ENCODE data around the gene PCBD2. TPM values are rescaled to one million over a fixed set of nuclear protein-coding genes. Genes with fewer than 3 reads are reported as not detected.

PCBD2 gene
- total RNA-seq, 1 donor from 2014 or later: 12.1 TPM

GRCh38 chr5:134938030-134938429, 33.1 kb downstream of the PCBD2 start:
- Mint-ChIP-seq H3K9me3 (no peaks in the 10 kb centered on the region), H3K36me3 (ENCODE audit: low read depth) (peaks cover 2% of the 10 kb centered on the region), H3K27me3 (ENCODE audit: low read depth) (no peaks in the 10 kb centered on the region), H3K4me1 (peaks cover 4% of the 10 kb centered on the region), H3K27ac (ENCODE audit: unreplicated experiment) (no peak overlapping the region), H3K4me3 (no peak overlapping the region)
- no peak for DNase-seq (ENCODE audit: low read depth, low spot score)
- TF ChIP-seq, protein P1, sequence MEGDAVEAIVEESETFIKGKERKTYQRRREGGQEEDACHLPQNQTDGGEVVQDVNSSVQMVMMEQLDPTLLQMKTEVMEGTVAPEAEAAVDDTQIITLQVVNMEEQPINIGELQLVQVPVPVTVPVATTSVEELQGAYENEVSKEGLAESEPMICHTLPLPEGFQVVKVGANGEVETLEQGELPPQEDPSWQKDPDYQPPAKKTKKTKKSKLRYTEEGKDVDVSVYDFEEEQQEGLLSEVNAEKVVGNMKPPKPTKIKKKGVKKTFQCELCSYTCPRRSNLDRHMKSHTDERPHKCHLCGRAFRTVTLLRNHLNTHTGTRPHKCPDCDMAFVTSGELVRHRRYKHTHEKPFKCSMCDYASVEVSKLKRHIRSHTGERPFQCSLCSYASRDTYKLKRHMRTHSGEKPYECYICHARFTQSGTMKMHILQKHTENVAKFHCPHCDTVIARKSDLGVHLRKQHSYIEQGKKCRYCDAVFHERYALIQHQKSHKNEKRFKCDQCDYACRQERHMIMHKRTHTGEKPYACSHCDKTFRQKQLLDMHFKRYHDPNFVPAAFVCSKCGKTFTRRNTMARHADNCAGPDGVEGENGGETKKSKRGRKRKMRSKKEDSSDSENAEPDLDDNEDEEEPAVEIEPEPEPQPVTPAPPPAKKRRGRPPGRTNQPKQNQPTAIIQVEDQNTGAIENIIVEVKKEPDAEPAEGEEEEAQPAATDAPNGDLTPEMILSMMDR (conservative IDR thresholded peaks at IDR 0.05): no peak

GRCh38 chr5:134939500-134939899, 34.6 kb downstream of the PCBD2 start:
- H3K27me3 Mint-ChIP-seq (ENCODE audit: low read depth): no peaks in the 10 kb centered on the region
- H3K36me3 Mint-ChIP-seq (ENCODE audit: low read depth): peaks cover 2% of the 10 kb centered on the region
- H3K9me3 Mint-ChIP-seq: no peaks in the 10 kb centered on the region
- no peak overlapping the region for H3K4me3 Mint-ChIP-seq
- H3K4me1 Mint-ChIP-seq: peaks cover 4% of the 10 kb centered on the region
- no peak overlapping the region for H3K27ac Mint-ChIP-seq (ENCODE audit: unreplicated experiment)
- TF ChIP-seq, protein P1 (conservative IDR thresholded peaks at IDR 0.05): no peak
- no peak for DNase-seq (ENCODE audit: low read depth, low spot score)

- Mint-ChIP-seq H3K9me3 (no peaks in the 10 kb centered on the region), H3K36me3 (ENCODE audit: low read depth) (peaks cover 2% of the 10 kb centered on the region), H3K27me3 (ENCODE audit: low read depth) (no peaks in the 10 kb centered on the region), H3K4me3 (no peak overlapping the region), H3K27ac (ENCODE audit: unreplicated experiment) (no peak overlapping the region), H3K4me1 (no peaks in the 10 kb centered on the region)
- TF ChIP-seq, protein P1 (conservative IDR thresholded peaks at IDR 0.05): no peak
- DNase-seq (ENCODE audit: low read depth, low spot score): no peak
These were observed 38.6 kb downstream of the PCBD2 start for GRCh38 chr5:134943547-134943946.

DNA sequence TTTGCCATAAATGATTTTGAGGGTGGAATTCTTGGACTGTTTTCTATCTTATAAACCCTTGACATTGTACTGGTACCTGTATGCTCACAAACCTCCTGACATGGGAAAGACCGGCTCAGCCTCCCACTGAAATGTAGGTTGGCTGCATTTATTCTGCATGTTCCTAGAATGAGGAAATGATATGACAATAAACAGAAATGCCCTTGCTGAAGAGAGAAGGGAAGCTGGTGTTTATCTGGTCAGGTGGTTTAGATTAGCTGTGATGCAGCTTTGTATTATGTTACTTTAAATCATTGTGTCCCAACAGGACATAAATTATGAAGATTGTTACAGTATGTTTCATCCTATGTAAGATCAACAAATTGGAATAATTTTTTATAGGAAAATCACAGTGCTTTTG, 39.7 kb downstream of the PCBD2 start:
- Mint-ChIP-seq H3K27me3 (ENCODE audit: low read depth) (no peaks in the 10 kb centered on the region), H3K4me3 (no peak overlapping the region), H3K4me1 (no peaks in the 10 kb centered on the region), H3K27ac (ENCODE audit: unreplicated experiment) (no peak overlapping the region), H3K9me3 (no peaks in the 10 kb centered on the region), H3K36me3 (ENCODE audit: low read depth) (peaks cover 2% of the 10 kb centered on the region)
- DNase-seq (ENCODE audit: low read depth, low spot score): no peak
- TF ChIP-seq, protein P1 (conservative IDR thresholded peaks at IDR 0.05): no peak

DNA sequence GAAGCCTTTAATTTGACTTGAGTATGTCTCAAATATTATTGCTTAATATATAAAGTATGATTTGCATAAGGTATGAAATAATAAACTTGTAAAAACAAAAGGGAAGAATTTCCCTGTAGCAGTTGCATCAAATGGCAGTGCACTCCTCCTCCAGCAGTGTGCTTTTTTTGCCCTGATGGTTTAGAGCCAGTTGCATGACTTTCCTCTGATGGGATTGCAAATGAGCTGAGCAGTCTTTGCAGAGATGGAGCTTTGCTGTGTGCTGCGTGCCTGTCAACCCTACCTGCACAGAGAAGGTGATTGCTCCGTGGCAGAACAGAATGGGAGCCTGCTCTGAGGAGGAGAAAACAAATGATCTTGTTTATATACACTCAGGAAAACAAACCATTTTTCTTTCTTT, 40.1 kb downstream of the PCBD2 start:
- H3K9me3 Mint-ChIP-seq: no peaks in the 10 kb centered on the region
- no peak for DNase-seq (ENCODE audit: low read depth, low spot score)
- TF ChIP-seq, protein P1 (conservative IDR thresholded peaks at IDR 0.05): no peak
- H3K27ac Mint-ChIP-seq (ENCODE audit: unreplicated experiment): no peak overlapping the region
- H3K36me3 Mint-ChIP-seq (ENCODE audit: low read depth): peaks cover 2% of the 10 kb centered on the region
- H3K4me3 Mint-ChIP-seq: no peak overlapping the region
- no peaks in the 10 kb centered on the region for H3K27me3 Mint-ChIP-seq (ENCODE audit: low read depth)
- H3K4me1 Mint-ChIP-seq: no peaks in the 10 kb centered on the region

DNA sequence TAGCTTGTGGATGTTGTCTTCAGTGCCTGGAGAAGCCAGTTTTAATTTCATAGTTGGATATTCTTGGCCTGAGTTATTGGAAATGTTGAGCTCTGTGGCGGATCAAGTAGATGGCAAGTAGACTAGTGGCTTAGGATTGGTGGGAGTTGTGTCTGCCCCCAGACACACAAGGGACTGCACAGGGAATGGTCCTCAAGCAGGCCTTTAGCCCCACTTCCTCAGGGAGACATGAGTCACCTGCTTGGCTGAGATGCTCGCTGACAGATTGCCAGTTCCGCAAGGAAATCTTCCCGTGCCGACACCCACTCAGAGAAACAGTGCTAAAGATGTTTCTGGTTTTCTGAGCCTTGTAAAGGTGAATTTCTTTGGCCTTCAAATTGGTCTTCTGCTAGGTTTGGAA, 44.0 kb downstream of the PCBD2 start:
- TF ChIP-seq, protein P1 (conservative IDR thresholded peaks at IDR 0.05): no peak
- Mint-ChIP-seq H3K9me3 (no peaks in the 10 kb centered on the region), H3K27ac (ENCODE audit: unreplicated experiment) (no peak overlapping the region), H3K4me1 (no peaks in the 10 kb centered on the region), H3K36me3 (ENCODE audit: low read depth) (no peaks in the 10 kb centered on the region), H3K27me3 (ENCODE audit: low read depth) (no peaks in the 10 kb centered on the region), H3K4me3 (no peak overlapping the region)
- DNase-seq (ENCODE audit: low read depth, low spot score): no peak

Data from neural crest cell (in vitro differentiated cells).